ENCODE data around the gene GPC6. TPM values are rescaled to one million over a fixed set of nuclear protein-coding genes. Genes with fewer than 3 reads are reported as not detected.

Gene GPC6
- total RNA-seq, 1 experiment from 2014 or later, result 0.22 TPM

DNA sequence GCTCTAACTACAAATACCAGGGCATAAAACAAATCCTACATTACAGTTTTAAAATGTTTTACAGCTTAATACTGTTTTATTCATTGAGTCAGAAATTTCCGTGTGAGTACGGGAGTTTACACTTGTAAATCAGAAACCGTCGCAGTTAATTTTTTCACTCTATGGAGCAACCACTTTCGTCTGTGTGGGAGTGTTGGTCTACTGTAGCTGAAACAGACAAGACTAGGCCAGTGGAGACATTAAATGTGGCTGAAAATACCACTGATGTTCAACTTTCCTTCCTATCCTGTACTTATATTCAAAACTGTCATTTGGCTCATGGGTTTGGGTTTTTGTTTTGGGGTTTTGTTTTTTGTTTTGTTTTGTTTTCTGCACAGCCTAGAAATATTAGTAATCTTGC, 984.2 kb downstream of the GPC6 start:
- no peak overlapping the region for H3K27ac ChIP-seq (ENCODE audit: low read depth, low read length)
- POLR2A ChIA-PET, result no interaction called here
- CTCF ChIA-PET, result no interaction called here

More for the DNA sequence above, 984.2 kb downstream of the GPC6 start:
- H3K79me2 ChIP-seq (ENCODE audit: insufficient read depth, low read length), result no peaks in the 10 kb centered on the region
- H3K36me3 ChIP-seq (ENCODE audit: control insufficient read depth in 1 of 2, insufficient read depth in 2 of 2, low read length in 2 of 2), result no peaks in the 10 kb centered on the region
- no peak overlapping the region for H3K4me3 ChIP-seq (replicated peaks in 1 of 2; ENCODE audit: low read depth in 1 of 2, low read length in 2 of 2)
- H3K4me2 ChIP-seq (ENCODE audit: low read length), result no peak overlapping the region
- no peak for ATAC-seq
- H4K20me1 ChIP-seq (ENCODE audit: insufficient read depth), result no peaks in the 10 kb centered on the region
- H3K4me1 ChIP-seq (ENCODE audit: control insufficient read depth in 1 of 2, insufficient read depth in 2 of 2, low read length in 2 of 2), result no peaks in the 10 kb centered on the region
- RAD21 ChIA-PET (ENCODE audit: low non-redundant PET in 1 of 2, low total read pairs in 2 of 2, uncharacterized antibody in 2 of 2, unreplicated experiment in 2 of 2), result no interaction called here
- BruUV-seq (replicated peaks), result no TSS peak
- H3K9me2 ChIP-seq (ENCODE audit: insufficient read depth), result no peaks in the 10 kb centered on the region
- DNase-seq (ENCODE audit: low read depth, low spot score), result no peak
- H2AFZ ChIP-seq (ENCODE audit: low read depth, low read length, poor library complexity, severe bottlenecking), result no peak overlapping the region
- TF ChIP-seq, protein P1, sequence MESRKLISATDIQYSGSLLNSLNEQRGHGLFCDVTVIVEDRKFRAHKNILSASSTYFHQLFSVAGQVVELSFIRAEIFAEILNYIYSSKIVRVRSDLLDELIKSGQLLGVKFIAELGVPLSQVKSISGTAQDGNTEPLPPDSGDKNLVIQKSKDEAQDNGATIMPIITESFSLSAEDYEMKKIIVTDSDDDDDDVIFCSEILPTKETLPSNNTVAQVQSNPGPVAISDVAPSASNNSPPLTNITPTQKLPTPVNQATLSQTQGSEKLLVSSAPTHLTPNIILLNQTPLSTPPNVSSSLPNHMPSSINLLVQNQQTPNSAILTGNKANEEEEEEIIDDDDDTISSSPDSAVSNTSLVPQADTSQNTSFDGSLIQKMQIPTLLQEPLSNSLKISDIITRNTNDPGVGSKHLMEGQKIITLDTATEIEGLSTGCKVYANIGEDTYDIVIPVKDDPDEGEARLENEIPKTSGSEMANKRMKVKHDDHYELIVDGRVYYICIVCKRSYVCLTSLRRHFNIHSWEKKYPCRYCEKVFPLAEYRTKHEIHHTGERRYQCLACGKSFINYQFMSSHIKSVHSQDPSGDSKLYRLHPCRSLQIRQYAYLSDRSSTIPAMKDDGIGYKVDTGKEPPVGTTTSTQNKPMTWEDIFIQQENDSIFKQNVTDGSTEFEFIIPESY (IDR thresholded peaks at IDR 0.05; ENCODE audit: extremely low read depth, insufficient replicate concordance, low read length), result no peak
- no peak for TF ChIP-seq SIN3A (IDR thresholded peaks at IDR 0.05; ENCODE audit: low read depth)
- TF ChIP-seq POLR2A (IDR thresholded peaks at IDR 0.05; ENCODE audit: borderline replicate concordance, extremely low read depth, insufficient read depth, insufficient read length), result no peak
- TF ChIP-seq JUND (IDR thresholded peaks at IDR 0.05), result no peak
- TF ChIP-seq CEBPB (IDR thresholded peaks at IDR 0.05; ENCODE audit: low read depth), result no peak
- TF ChIP-seq, protein P2, sequence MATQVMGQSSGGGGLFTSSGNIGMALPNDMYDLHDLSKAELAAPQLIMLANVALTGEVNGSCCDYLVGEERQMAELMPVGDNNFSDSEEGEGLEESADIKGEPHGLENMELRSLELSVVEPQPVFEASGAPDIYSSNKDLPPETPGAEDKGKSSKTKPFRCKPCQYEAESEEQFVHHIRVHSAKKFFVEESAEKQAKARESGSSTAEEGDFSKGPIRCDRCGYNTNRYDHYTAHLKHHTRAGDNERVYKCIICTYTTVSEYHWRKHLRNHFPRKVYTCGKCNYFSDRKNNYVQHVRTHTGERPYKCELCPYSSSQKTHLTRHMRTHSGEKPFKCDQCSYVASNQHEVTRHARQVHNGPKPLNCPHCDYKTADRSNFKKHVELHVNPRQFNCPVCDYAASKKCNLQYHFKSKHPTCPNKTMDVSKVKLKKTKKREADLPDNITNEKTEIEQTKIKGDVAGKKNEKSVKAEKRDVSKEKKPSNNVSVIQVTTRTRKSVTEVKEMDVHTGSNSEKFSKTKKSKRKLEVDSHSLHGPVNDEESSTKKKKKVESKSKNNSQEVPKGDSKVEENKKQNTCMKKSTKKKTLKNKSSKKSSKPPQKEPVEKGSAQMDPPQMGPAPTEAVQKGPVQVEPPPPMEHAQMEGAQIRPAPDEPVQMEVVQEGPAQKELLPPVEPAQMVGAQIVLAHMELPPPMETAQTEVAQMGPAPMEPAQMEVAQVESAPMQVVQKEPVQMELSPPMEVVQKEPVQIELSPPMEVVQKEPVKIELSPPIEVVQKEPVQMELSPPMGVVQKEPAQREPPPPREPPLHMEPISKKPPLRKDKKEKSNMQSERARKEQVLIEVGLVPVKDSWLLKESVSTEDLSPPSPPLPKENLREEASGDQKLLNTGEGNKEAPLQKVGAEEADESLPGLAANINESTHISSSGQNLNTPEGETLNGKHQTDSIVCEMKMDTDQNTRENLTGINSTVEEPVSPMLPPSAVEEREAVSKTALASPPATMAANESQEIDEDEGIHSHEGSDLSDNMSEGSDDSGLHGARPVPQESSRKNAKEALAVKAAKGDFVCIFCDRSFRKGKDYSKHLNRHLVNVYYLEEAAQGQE (IDR thresholded peaks at IDR 0.05; ENCODE audit: low read depth), result no peak
- no peak for TF ChIP-seq FOSL1 (IDR thresholded peaks at IDR 0.05; ENCODE audit: low read depth)
- TF ChIP-seq, protein P3, sequence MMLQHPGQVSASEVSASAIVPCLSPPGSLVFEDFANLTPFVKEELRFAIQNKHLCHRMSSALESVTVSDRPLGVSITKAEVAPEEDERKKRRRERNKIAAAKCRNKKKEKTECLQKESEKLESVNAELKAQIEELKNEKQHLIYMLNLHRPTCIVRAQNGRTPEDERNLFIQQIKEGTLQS (IDR thresholded peaks at IDR 0.05), result no peak
- TF ChIP-seq EZH2 (IDR thresholded peaks at IDR 0.05), result no peak
- no peak for TF ChIP-seq CBX3 (IDR thresholded peaks at IDR 0.05; ENCODE audit: low read depth)
- TF ChIP-seq SRF (IDR thresholded peaks at IDR 0.05; ENCODE audit: low read depth), result no peak
- TF ChIP-seq CTCF (IDR thresholded peaks at IDR 0.05 in 2 of 3, conservative IDR thresholded peaks at IDR 0.05 in 1 of 3; ENCODE audit: borderline replicate concordance in 1 of 3, insufficient read depth in 1 of 3, low read depth in 2 of 3, low read length in 2 of 3), result no peak
- TF ChIP-seq SP1 (IDR thresholded peaks at IDR 0.05; ENCODE audit: low read depth), result no peak
- TF ChIP-seq EZH2phosphoT487 (IDR thresholded peaks at IDR 0.05; ENCODE audit: borderline replicate concordance), result no peak
- TF ChIP-seq ZFX (IDR thresholded peaks at IDR 0.05), result no peak
- TF ChIP-seq EGR1 (IDR thresholded peaks at IDR 0.05; ENCODE audit: low read depth), result no peak
- TF ChIP-seq, protein P4, sequence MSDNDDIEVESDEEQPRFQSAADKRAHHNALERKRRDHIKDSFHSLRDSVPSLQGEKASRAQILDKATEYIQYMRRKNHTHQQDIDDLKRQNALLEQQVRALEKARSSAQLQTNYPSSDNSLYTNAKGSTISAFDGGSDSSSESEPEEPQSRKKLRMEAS (IDR thresholded peaks at IDR 0.05), result no peak
- TF ChIP-seq ZNF274 (IDR thresholded peaks at IDR 0.05; ENCODE audit: low read depth, low read length), result no peak
- TF ChIP-seq TCF7L2 (IDR thresholded peaks at IDR 0.05; ENCODE audit: borderline replicate concordance, extremely low read depth, insufficient read depth, insufficient read length), result no peak
- no peaks in the 10 kb centered on the region for H3K27me3 ChIP-seq (ENCODE audit: insufficient read depth, low read length)
- H3K9me3 ChIP-seq (ENCODE audit: control insufficient read depth in 1 of 2, insufficient read depth in 1 of 2, low read depth in 1 of 2, low read length in 2 of 2), result no peaks in the 10 kb centered on the region
- H3K9ac ChIP-seq (ENCODE audit: low read length), result no peak overlapping the region
- intact Hi-C loops (cut with micrococcal nuclease), result no loop called here
